Esophagus muscularis mucosa (tissue), 4 donors: ENCODE data around the gene FLACC1.
A peak's percentile ranks its signal among the peaks of the same experiment; 100 is the strongest.

Experiments used
- CTCF ChIP-seq, 3 experiments: fragments of 200-600 bp in 2 of 3; fragments of 450-650 bp in 1 of 3; sonication (generic) in 2 of 3; IDR thresholded peaks; one replicate each; pipeline ENCODE4 v1.5.1; 2017 to 2019; ENCODE audit warnings: antibody characterized with exemption in 3 of 3, mild to moderate bottlenecking in 2 of 3, moderate library complexity in 1 of 3
- EP300 ChIP-seq: sonication (generic); formaldehyde crosslinking; IDR thresholded peaks from one replicate; pipeline ENCODE4 v1.6.1; 2017; ENCODE audit warnings: antibody characterized with exemption
- POLR2A ChIP-seq: fragments of 450-650 bp; IDR thresholded peaks from one replicate; pipeline ENCODE4 v1.6.1; 2017; ENCODE audit warnings: antibody characterized with exemption, moderate library complexity, mild to moderate bottlenecking, low read depth
- POLR2AphosphoS5 ChIP-seq, 2 donors: sonication (generic); formaldehyde crosslinking; IDR thresholded peaks; one replicate each; pipeline ENCODE4 v1.6.1; 2017; ENCODE audit warnings: antibody characterized with exemption in 2 of 2

DNA sequence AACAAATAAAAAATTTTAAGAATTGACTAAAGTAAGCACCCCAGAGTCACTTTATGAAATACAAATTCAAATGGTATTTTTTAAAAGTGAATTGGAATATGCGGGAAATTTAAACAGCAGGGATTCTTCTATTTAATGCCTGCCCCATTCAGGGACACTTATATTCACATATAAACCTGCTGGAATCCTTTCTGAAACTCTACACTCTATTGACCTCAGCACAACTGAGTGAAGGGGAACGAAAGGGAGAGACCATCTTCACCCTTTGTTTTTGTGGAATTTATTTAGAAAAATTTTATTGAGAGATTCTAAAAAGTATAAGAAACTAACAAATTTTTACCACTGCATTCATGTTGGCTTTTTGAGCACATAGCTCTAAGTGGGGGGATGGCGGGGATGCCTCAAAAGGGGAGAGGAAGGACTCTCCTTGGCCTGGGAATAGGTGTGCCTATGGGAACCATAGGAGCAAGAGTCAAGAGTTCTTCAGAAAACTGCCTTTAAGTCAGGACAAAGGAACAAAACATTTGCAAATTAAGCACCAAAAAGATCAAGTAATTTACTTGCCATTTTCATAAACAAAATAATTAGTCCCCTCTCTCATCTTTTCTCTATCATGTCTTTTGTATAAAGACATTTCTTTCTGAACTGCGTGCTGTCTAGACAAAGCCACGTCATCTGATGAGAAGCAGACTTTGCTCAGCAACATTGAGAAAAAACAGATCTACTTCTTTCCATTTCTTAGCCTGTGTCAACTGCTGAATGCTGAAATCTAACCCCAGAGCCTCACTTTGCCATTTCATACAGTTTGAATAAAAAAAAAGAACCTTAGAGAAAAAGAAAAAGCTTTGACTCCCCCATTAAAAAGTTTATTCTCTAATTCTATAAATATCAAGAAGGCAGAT lies 21.6 kb upstream of the FLACC1 start:
- TF ChIP-seq CTCF (IDR thresholded peaks at IDR 0.05) (no peak), POLR2AphosphoS5 (IDR thresholded peaks at IDR 0.05) (peak in 1 of 2 donors; percentile 58), EP300 (no peak), POLR2A (no peak)
